RWPE1 (cell line): ENCODE results near the gene HIRIP3.

Source experiments
- CTCF ChIA-PET: fragments of 350-600 bp; sonication (Branson Sonifier 250); formaldehyde crosslinking; extraction: SDS; loops from one replicate; lab custom pipeline; 2021; lab: Yijun Ruan, JAX
- POLR2A ChIA-PET: fragments of 400-600 bp; formaldehyde crosslinking; extraction: SDS; loops from one replicate; lab custom pipeline; 2020; ENCODE audit warnings: antibody characterized with exemption; ENCODE audit not compliant: low non-redundant PET; lab: Yijun Ruan, JAX
- DNase-seq: peaks from one replicate; pipeline ENCODE4 v3.0.0; 2012; ENCODE audit warnings: low spot score
- H3K27ac ChIP-seq: fragments of 450-650 bp; 2 replicates; pipeline ENCODE4 v1.5.1; 2017
- TF ChIP-seq, protein P1 (sequence below): fragments of 450-650 bp; conservative IDR thresholded peaks from 2 replicates; pipeline ENCODE4 v1.5.1; 2017; ENCODE audit warnings: low read depth, mild to moderate bottlenecking

Gene HIRIP3

DNA sequence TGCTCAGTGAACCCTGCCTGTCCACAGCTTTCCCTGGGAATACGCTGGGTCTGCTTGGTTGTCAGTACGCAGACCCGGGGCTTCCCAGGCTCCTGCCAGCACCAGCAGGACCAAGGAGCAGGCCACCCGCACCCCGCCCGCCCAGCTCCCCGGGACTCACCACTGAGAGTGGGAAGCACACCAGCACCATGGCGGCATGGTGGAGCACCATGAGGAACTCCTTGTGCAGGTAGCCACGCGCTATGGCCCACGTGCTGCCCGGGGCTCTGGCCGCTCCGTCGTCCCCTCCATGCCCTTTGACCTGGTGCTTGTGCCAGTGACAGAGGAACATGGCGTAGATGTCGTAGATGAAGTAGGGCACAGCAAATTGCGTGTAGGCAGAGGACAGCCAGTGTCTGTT lies 31.0 kb upstream of the HIRIP3 start:
- ChIA-PET POLR2A (no interaction called here), CTCF (no interaction called here)
- TF ChIP-seq, protein P1, sequence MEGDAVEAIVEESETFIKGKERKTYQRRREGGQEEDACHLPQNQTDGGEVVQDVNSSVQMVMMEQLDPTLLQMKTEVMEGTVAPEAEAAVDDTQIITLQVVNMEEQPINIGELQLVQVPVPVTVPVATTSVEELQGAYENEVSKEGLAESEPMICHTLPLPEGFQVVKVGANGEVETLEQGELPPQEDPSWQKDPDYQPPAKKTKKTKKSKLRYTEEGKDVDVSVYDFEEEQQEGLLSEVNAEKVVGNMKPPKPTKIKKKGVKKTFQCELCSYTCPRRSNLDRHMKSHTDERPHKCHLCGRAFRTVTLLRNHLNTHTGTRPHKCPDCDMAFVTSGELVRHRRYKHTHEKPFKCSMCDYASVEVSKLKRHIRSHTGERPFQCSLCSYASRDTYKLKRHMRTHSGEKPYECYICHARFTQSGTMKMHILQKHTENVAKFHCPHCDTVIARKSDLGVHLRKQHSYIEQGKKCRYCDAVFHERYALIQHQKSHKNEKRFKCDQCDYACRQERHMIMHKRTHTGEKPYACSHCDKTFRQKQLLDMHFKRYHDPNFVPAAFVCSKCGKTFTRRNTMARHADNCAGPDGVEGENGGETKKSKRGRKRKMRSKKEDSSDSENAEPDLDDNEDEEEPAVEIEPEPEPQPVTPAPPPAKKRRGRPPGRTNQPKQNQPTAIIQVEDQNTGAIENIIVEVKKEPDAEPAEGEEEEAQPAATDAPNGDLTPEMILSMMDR, result no peak
- DNase-seq, result no peak
- no peak overlapping the region for H3K27ac ChIP-seq

- no peak for DNase-seq
- ChIA-PET POLR2A (no interaction called here), CTCF (no interaction called here)
- H3K27ac ChIP-seq, result no peak overlapping the region
- TF ChIP-seq, protein P1, result no peak
These were observed 30.2 kb upstream of the HIRIP3 start for GRCh38 chr16:30025574-30025973.

- TF ChIP-seq, protein P1, result no peak
- no peak for DNase-seq
- ChIA-PET CTCF (interaction anchor here (0.5 kb wide), 1 partner anchor 381 kb away, joined by 7 read pairs; no protein-coding TSS in a partner anchor), POLR2A (no interaction called here)
- no peak overlapping the region for H3K27ac ChIP-seq
These were observed 29.7 kb upstream of the HIRIP3 start for GRCh38 chr16:30025156-30025555.

- TF ChIP-seq, protein P1, result no peak
- ChIA-PET POLR2A (no interaction called here), CTCF (interaction anchor here (0.5 kb wide), 1 partner anchor 380 kb away, joined by 7 read pairs; no protein-coding TSS in a partner anchor)
- no peak overlapping the region for H3K27ac ChIP-seq
- DNase-seq, result no peak
These were observed 29.0 kb upstream of the HIRIP3 start for GRCh38 chr16:30024451-30024850.

DNA sequence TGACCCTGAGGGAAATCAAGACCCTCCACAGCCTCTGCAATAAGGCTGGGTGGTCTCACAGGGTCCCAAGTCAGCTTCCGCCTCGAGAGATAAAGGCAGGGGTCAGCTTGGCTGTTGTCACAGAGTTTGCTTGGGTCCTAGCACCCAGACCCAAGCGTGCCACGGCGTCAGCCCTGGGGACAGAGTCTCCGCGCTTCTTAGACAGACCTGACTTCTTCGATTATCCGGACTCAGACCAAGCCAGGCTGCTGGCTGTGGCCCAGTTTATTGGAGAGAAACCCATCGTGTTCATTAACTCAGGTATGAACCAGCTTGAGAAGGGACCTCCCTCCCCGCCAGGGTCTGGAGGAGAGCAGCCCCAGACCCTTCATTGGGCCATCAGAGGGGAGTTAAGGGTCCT lies 28.2 kb upstream of the HIRIP3 start:
- CTCF ChIA-PET, result interaction anchor here (0.6 to 1.8 kb wide), 5 partner anchors 9 to 741 kb away, joined by 3 to 9 read pairs (median 3); no protein-coding TSS in a partner anchor

DNA sequence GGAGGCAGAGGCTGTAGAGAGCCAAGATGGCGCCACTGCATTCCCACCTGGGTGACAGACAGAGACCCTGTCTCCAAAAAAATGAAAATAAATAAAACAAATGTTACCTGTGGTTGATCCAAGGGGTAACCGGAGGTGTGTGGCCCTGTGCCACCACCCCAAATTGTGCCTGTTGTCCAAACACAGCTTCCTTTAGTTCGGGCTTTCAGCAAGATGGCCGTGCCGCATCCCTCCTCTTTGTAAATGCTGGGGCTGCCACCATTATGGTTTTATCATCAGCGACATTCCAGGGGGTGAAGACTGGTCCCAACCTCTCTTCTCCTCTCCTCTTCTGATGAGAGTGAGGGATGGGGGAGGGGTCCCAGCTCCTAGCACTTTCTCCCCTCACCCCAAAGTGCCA lies 27.5 kb upstream of the HIRIP3 start, which contains the start of gene C16orf92:
TSS of gene C16orf92 (plus strand) at position 312 of the 400 bp plus-strand sequence. CDS start 143 bp downstream, outside the sequence.
- ChIA-PET POLR2A (no interaction called here), CTCF (interaction anchor here (0.8 to 1.8 kb wide), 4 partner anchors 10 to 740 kb away, joined by 3 to 9 read pairs (median 4); no protein-coding TSS in a partner anchor)
- TF ChIP-seq, protein P1, result no peak
- DNase-seq, result no peak
- H3K27ac ChIP-seq, result no peak within 1 kb of the TSS

More for the DNA sequence above, 28.2 kb upstream of the HIRIP3 start:
- TF ChIP-seq, protein P1, result no peak
- H3K27ac ChIP-seq, result no peak overlapping the region
- POLR2A ChIA-PET, result no interaction called here
- DNase-seq, result no peak
